Effector CD8-positive, alpha-beta T cell (primary cell): ENCODE data around the gene RAD51B.

Source experiments
- DNase-seq: peaks from one replicate; lab custom pipeline; 2025; lab: John Stamatoyannopoulos, UW

Gene RAD51B

GRCh38 chr14:67835596-67835995 is 16.0 kb downstream of the RAD51B start:
- no peak for DNase-seq

DNA sequence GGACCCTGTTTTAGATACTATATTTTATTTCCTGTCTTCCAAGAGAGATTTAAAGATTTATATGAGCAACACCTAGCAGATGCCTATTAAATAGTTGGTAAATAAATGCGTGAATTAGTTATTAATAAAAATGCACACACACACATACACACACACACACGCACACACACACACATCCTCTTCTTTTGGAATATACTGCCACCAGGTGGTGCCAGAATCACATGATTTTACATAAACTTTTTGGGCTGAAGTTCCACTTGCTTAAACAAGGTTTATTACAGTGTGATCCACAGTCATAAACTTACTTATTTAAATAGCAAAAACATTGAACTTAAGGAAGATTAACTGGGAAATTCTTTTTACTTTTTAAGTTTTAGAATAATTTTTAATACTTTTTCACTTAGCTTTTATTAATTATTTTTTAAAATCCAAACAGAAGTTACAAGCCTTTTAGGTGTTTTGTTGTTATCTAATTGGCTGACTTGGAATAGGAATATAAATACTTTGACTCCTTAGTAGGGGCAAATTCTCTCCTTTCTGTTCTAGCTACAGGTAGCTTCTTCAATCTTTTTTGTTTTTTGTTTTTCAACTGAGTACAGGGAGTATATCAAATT is 17.5 kb downstream of the RAD51B start:
- DNase-seq, result peak; percentile 34

DNA sequence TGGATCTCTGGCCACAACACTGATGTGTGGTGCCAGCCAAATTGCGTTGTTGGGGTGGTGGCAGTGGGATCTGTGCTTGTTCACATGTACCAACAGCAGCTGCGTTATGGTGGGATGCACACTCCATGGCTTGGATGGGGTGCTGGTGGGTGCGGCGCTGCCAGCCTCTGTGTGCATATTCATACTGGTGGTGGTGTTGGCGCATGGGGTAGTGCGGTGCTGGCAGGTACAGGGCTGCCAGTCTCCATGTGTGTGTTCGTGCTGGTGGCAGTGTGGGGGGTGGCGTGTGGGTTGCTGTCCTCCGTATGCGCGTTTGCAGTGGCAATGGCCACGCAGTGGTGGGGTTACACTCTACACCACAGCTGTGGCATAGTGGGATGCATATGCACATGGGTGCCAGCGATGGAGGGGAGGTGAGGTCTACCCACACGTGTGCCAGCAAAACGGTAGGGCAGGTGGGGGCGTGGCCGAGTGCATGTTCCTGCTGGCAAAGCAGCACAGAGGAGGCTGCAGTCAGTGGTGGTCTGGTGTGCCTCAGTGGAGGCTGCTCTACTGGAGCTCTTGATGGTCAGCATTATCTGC is 26.5 kb downstream of the RAD51B start:
- DNase-seq, result no peak

GRCh38 chr14:67850066-67850830 is 30.7 kb downstream of the RAD51B start:
- DNase-seq, result no peak

GRCh38 chr14:67851785-67852410 is 32.3 kb downstream of the RAD51B start:
- DNase-seq, result no peak

DNA sequence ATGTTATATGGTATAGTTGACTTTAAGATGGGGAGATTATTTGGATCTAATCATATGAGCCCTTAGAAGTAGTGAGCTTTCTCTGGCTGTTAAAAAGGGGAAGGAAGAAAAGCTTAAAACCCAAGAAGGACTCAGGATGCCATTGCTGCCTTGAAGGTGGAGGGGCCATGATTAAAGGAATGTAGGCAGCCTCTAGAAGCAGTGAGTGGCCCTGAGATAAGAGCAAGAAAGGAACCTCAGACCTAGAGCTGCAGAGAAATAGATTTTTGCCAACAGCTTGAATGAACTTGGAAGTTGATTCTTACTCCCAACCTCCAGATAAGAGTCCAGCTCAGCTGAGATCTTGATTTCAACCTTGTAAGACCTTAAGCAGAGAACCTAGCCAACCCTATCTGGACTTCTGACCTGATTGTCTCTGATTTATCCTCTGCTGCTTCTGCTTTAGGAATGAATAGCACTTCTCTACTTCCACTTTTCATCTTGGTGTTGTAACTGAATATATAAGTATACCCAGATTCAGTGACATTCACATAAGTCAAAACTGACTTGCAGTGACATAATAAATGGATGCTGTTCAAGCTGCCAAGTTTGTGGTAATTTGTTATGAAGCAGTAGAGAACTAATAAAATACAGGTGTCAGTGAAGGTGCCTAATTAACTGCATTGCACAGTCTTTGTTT is 33.5 kb downstream of the RAD51B start:
- DNase-seq, result no peak

- no peak for DNase-seq
Measured at GRCh38 chr14:67853715-67854114, 34.1 kb downstream of the RAD51B start.

- no peak for DNase-seq
Measured at GRCh38 chr14:67856827-67857226, 37.2 kb downstream of the RAD51B start.

GRCh38 chr14:67857778-67858350 is 38.3 kb downstream of the RAD51B start:
- no peak for DNase-seq

- no peak for DNase-seq
Measured at GRCh38 chr14:67859169-67859749, 39.7 kb downstream of the RAD51B start.

GRCh38 chr14:67863223-67863622 is 43.6 kb downstream of the RAD51B start:
- DNase-seq, result no peak

DNA sequence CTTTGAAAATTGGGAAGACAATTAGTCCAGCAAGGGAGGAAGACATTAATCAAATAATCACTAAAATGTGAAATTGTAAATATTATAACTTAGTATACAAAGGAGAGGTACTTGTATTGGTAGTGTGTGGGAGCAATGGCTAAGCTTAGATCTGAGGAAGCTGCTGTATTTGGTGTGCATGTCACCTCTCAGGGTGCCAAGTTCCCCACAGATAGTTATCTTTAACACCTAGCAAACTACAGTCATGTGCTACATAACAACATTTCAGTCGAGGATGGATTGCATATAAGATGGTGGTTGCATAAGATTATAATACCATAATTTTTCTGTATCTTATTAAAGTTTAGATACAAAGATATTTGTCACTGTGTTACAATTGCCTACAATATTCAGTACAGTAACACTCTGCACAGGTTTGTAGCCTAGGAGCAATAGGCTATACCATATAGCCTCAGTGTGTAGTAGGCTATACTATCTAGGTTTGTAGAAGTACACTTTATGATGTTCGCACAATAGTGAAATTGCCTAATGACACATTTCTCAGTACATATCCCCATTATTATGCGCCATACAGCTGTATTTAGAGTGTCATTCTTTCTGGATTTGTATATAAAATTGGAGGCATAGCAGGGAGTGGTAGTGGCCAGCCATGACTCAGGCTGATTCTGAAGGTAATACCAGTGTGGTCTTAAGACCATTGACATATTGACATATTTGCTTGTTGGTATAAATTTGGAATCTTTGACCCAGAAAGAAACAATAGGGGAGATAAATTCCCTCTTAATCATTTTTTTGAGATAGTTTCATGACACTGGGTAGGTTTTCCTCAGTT is 55.8 kb downstream of the RAD51B start:
- DNase-seq, result no peak

- DNase-seq, result no peak
Measured at GRCh38 chr14:67879026-67879425, 59.4 kb downstream of the RAD51B start.

- no peak for DNase-seq
Measured at GRCh38 chr14:67881225-67881624, 61.6 kb downstream of the RAD51B start.

DNA sequence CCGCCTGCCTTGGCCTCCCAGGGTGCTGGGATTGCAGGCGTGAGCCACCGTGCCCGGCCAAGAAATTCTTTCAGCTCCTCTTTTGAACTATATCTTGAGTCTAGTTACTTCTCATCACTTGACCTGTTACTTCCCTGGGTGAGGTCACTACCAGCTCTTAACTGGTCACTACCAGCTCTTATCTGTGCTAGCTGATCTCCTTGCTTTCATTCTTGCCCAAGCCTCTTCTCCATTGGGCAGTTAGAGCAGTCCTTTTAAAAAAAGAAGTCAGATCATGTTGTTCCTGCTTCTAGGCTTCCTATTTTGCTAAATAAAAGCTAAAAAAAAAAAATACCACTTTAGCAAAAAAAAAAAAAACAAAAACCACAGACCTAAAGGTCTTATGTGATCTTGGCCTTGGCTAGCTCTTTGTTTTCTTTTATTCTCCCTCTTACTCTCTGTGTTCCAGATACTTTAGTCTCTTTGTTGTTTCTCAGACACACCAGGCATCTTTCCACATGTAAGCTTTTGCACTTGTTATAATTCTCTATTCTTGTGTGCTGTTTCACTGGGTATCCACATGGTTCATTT is 63.5 kb downstream of the RAD51B start:
- DNase-seq, result no peak

GRCh38 chr14:67883717-67884116 is 64.1 kb downstream of the RAD51B start:
- DNase-seq, result no peak

DNA sequence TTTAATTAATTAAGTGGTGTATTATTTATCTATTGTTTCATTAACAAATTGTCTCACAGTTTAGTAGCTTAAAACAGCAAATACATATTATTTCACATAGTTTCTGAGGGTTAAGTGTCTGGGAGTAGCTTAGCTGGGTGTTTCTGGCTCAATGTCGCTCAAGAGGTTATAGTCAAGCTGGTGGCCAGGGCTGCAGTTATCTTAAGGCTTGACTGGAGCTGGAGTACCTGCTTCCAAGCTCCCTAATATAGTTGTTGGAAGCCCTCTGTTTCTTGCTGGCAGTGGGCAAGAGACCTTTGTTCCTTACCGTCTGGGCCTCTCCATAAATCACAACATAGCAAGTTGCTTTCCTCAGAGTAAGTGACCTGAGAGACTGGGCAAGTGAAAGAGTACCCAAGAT is 66.6 kb downstream of the RAD51B start:
- no peak for DNase-seq

GRCh38 chr14:67887478-67887877 is 67.9 kb downstream of the RAD51B start:
- DNase-seq, result no peak

- no peak for DNase-seq
Measured at GRCh38 chr14:67889455-67889854, 69.9 kb downstream of the RAD51B start.

- DNase-seq, result no peak
Measured at GRCh38 chr14:67892466-67893100, 73.0 kb downstream of the RAD51B start.
